Measurements from ENCODE around the gene RAB34. TPM values are rescaled to one million over a fixed set of nuclear protein-coding genes. Genes with fewer than 3 reads are reported as not detected.

RAB34 gene
- total RNA-seq, 1 experiment from 2014 or later: 161 TPM

DNA sequence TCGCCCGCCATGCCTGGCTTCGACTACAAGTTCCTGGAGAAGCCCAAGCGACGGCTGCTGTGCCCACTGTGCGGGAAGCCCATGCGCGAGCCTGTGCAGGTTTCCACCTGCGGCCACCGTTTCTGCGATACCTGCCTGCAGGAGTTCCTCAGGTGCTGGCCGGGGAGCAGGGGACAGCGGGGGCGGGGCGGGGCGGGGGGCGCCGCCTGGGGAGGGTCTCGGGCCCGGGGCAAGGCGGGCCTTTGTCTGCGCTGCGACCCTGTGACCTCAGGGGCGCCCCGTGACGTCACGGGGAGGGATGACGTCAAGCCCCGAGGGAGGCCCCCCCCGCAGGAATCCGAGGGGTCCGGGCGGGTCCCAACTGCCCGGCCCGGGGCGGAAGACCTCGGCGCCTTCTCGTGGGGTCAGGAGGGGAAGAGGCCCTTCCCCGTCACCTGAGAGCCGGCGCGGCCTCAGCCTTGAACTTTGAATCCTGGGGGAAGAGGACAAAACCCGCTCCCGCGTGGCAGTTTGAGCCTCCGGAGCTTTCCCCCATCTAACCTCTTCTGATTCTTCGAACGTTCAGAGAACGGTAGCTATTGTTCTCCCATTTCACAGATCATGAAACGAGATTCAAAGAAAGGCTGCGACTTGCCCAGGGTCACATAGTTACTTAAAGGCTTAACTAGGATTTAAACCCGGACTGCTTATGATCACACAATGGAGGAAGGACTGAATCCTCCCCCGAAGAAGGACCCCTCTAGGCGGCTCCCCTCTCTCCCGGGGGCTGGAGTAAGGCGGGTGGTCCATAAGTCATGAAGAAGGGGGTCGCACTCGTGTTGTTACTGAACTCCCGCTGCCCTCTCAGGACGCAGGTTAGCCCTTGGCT lies 26.7 kb upstream of the RAB34 start:
- H2AFZ ChIP-seq: no peak overlapping the region
- H3K9me3 ChIP-seq (ENCODE audit: insufficient read depth, low read depth): no peaks in the 10 kb centered on the region; the same call in 1 of the 2 replicates
- 0 out of 2 replicates have a peak, but pooled peaks have one; percentile 8 for TF ChIP-seq CTCF (conservative IDR thresholded peaks at IDR 0.05)
- TF ChIP-seq EZH2 (IDR thresholded peaks at IDR 0.05; ENCODE audit: low read depth): no peak
- ChIA-PET POLR2A (ENCODE audit: unreplicated experiment) (interaction anchor here (0.8 to 1.4 kb wide), 3 partner anchors 17 to 25 kb away, joined by 5 to 75 read pairs (median 9); partner anchors contain the start of genes NEK8, RPL23A and TLCD1), CTCF (interaction anchor here (2.2 kb wide), 1 partner anchor 17 kb away, joined by 28 read pairs; the partner anchor contains the start of genes NEK8 and TLCD1)
- no peaks in the 10 kb centered on the region for H3K9me2 ChIP-seq (ENCODE audit: insufficient read depth)
- peak; percentile 35 to 53 for DNase-seq
- intact Hi-C loops (cut with micrococcal nuclease; ENCODE audit: unreplicated experiment): no loop called here
- H3K4me3 ChIP-seq: peak overlapping the region; percentile 97
- H3K27ac ChIP-seq: peak overlapping the region; percentile 96
- peaks cover 69% of the 10 kb centered on the region for H3F3A ChIP-seq (ENCODE audit: insufficient read depth, low read depth)
- peaks cover 23% of the 10 kb centered on the region; the same call in 1 of the 2 replicates for H4K20me1 ChIP-seq (ENCODE audit: insufficient read depth)
- no TSS peak for BruUV-seq (replicated peaks)
- H3K79me2 ChIP-seq (ENCODE audit: low read depth): peaks cover 48% of the 10 kb centered on the region
- H3K36me3 ChIP-seq (ENCODE audit: low read depth): peaks cover 15% of the 10 kb centered on the region
- peak overlapping the region; percentile 90 for H3K4me2 ChIP-seq
- H3K4me1 ChIP-seq (replicated peaks; ENCODE audit: insufficient read depth): peaks cover 48% of the 10 kb centered on the region
- H3K27me3 ChIP-seq (ENCODE audit: insufficient read depth, low read depth): no peaks in the 10 kb centered on the region

DNA sequence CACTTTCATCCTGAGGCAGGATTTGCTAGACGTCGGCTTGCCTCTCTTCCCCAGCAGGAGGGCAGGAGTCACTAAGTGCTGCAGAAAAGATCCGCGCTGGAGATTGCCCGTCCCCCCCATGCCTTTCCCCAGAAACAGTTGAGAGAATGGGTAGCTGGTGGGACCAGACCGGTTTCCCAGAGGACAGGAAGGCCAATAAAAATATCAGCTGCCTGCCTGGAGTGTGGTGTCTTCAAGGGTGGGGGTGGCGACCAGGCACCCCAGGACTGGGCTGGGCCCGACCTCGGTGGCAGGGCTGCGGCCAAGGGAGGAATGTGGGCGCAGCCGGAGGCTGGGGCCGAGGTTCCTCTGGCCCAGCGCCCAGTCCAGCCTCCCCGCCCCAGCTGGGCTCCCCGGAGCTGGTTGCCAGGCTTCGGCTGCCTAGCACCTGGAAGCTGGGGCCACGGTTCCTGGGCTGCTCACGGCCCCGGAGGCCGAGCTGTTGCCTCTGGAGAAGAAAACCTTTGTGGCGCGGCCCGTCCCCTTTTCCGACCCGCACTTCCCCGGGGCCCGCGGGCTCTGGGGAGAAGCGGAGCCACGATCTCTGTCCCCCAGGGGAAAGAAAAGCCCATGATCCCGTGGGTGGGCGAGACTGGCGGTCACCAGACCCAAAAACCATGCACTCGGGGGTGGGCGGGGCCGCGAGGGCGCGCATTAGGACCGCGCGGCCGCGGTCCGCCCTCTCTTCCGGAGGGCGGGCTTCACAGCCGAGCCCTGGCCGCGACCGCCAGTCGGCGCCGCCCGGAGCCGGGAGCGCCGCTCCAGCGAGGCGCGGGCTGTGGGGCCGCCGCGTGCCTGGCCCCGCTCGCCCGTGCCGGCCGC lies 25.8 kb upstream of the RAB34 start, which contains the start of gene TRAF4:
TRAF4 (plus strand) TSS at position 769 of the 861 bp plus-strand sequence. CDS start 102 bp downstream, outside the sequence.
- Histone ChIP-seq H4K20me1 (ENCODE audit: insufficient read depth) (peaks cover 14% of the 10 kb centered on the region; the same call in 1 of the 2 replicates), H3K27ac (peak within 1 kb of the TSS; percentile 96), H3K79me2 (ENCODE audit: low read depth) (peaks cover 40% of the 10 kb centered on the region), H3K4me2 (peak within 1 kb of the TSS; percentile 90), H3K9me2 (ENCODE audit: insufficient read depth) (no peaks in the 10 kb centered on the region), H3K9me3 (ENCODE audit: insufficient read depth, low read depth) (no peaks in the 10 kb centered on the region; the same call in 1 of the 2 replicates), H3K36me3 (ENCODE audit: low read depth) (peaks cover 12% of the 10 kb centered on the region), H3K27me3 (ENCODE audit: insufficient read depth, low read depth) (no peaks in the 10 kb centered on the region), H3K4me1 (replicated peaks; ENCODE audit: insufficient read depth) (peaks cover 42% of the 10 kb centered on the region), H3K4me3 (peak within 1 kb of the TSS; percentile 97), H2AFZ (peak within 1 kb of the TSS; percentile 79; the same call in 1 of the 2 replicates), H3F3A (ENCODE audit: insufficient read depth, low read depth) (peaks cover 62% of the 10 kb centered on the region)
- intact Hi-C loops (cut with micrococcal nuclease; ENCODE audit: unreplicated experiment): loop anchor here (1.0 kb wide), 2 partner anchors 8 to 15 kb away; partner anchors contain the start of gene NEK8
- TF ChIP-seq CTCF (conservative IDR thresholded peaks at IDR 0.05) (peak; percentile 3; the same call in 1 of the 2 replicates), EZH2 (IDR thresholded peaks at IDR 0.05; ENCODE audit: low read depth) (no peak)
- ChIA-PET POLR2A (ENCODE audit: unreplicated experiment) (interaction anchor here (0.5 to 1.4 kb wide), 8 partner anchors 11 to 165 kb away, joined by 3 to 75 read pairs (median 6); partner anchors contain the start of genes NEK8, RPL23A and TLCD1), CTCF (interaction anchor here (0.5 to 2.2 kb wide), 4 partner anchors 8 to 206 kb away, joined by 3 to 28 read pairs (median 4); partner anchors contain the start of genes NEK8 and TLCD1)
- peak; percentile 94 for DNase-seq
- BruUV-seq (replicated peaks): TSS peak; percentile 51
